Left ventricle myocardium inferior (tissue), 1 donor: ENCODE measurements around the gene BRINP2. TPM values are rescaled to one million over a fixed set of nuclear protein-coding genes. Genes with fewer than 3 reads are reported as not detected.

Source experiments
- DNase-seq: peaks from one replicate; pipeline ENCODE4 v3.0.0-alpha.2; 2020
- H3K27ac ChIP-seq: fragments of 200-600 bp; replicated peaks from 2 replicates; pipeline ENCODE4 v1.8.0; 2021
- H3K27me3 ChIP-seq: fragments of 200-600 bp; 2 replicates; pipeline ENCODE4 v1.8.0; 2021; ENCODE audit warnings: low read depth
- H3K36me3 ChIP-seq: fragments of 200-600 bp; 2 replicates; pipeline ENCODE4 v1.8.0; 2021
- H3K4me1 ChIP-seq: fragments of 200-600 bp; 2 replicates; pipeline ENCODE4 v1.8.0; 2021
- H3K4me3 ChIP-seq: fragments of 200-600 bp; 2 replicates; pipeline ENCODE4 v1.8.0; 2021; ENCODE audit warnings: mild to moderate bottlenecking, moderate library complexity
- H3K9me3 ChIP-seq: fragments of 200-600 bp; replicated peaks from 2 replicates; pipeline ENCODE4 v1.8.0; 2021
- CTCF ChIP-seq: fragments of 200-600 bp; IDR thresholded peaks from 2 replicates; pipeline ENCODE4 v1.8.0; 2021; ENCODE audit warnings: antibody characterized with exemption, mild to moderate bottlenecking, borderline replicate concordance
- intact Hi-C: fragments of 100-400 bp; cut with micrococcal nuclease; formaldehyde crosslinking; loops from one replicate; pipeline ENCODE4 v1.11.0; 2022
- long read RNA-seq: library from polyadenylated mRNA; unstranded; transcript quantifications from one replicate; pipeline ENCODE4 v2.0.0, GENCODE V29; 2021
- total RNA-seq: library from RNA; stranded (reverse); fragmentation: NEBNext Ultra II Directional; extraction: Animal tissue kit (Norgen Biotek cat#: 25700); gene quantifications from one replicate; pipeline ENCODE4 v1.2.1, GENCODE V29; 2021
- donor health status: DM: no; HTN: yes; CAD: no; lungs with severe emphysema.

Gene BRINP2
- total RNA-seq: 0.66 TPM
- long read RNA-seq, partial matches to known transcripts: 0 of 2 reads
- long read RNA-seq, other reads (novel, unspliced or antisense): 2 of 2 reads

GRCh38 chr1:177170756-177171535 is at the start of gene BRINP2:
TSS of gene BRINP2 (plus strand) at chr1:177170958. CDS start at chr1:177229877, 58,919 bp downstream.
- peaks cover 97% of the 10 kb centered on the region for H3K27me3 ChIP-seq
- no peak for TF ChIP-seq CTCF
- H3K4me3 ChIP-seq: peak within 1 kb of the TSS; percentile 68
- no peaks in the 10 kb centered on the region for H3K9me3 ChIP-seq
- DNase-seq: peak; percentile 47
- no peak within 1 kb of the TSS for H3K27ac ChIP-seq
- H3K4me1 ChIP-seq: peaks cover 12% of the 10 kb centered on the region
- intact Hi-C loops: no loop called here
- no peaks in the 10 kb centered on the region for H3K36me3 ChIP-seq

- no peak for DNase-seq
- Histone ChIP-seq H3K4me1 (no peaks in the 10 kb centered on the region), H3K9me3 (no peaks in the 10 kb centered on the region), H3K4me3 (no peak overlapping the region), H3K27ac (no peak overlapping the region), H3K27me3 (peaks cover 16% of the 10 kb centered on the region), H3K36me3 (no peaks in the 10 kb centered on the region)
- TF ChIP-seq CTCF: no peak
- intact Hi-C loops: no loop called here
Measured at GRCh38 chr1:177122461-177123251, 48.1 kb upstream of the BRINP2 start.

- intact Hi-C loops: no loop called here
Measured at GRCh38 chr1:177124577-177125278, 46.0 kb upstream of the BRINP2 start.

GRCh38 chr1:177126267-177126666 is 44.5 kb upstream of the BRINP2 start:
- no peak for DNase-seq
- intact Hi-C loops: no loop called here
- Histone ChIP-seq H3K27ac (no peak overlapping the region), H3K9me3 (no peaks in the 10 kb centered on the region), H3K27me3 (no peaks in the 10 kb centered on the region), H3K4me1 (no peaks in the 10 kb centered on the region), H3K36me3 (no peaks in the 10 kb centered on the region), H3K4me3 (no peak overlapping the region)
- no peak for TF ChIP-seq CTCF

More at GRCh38 chr1:177124577-177125278, 46.0 kb upstream of the BRINP2 start:
- Histone ChIP-seq H3K36me3 (no peaks in the 10 kb centered on the region), H3K27ac (no peak overlapping the region), H3K4me1 (no peaks in the 10 kb centered on the region), H3K4me3 (no peak overlapping the region), H3K9me3 (no peaks in the 10 kb centered on the region), H3K27me3 (peaks cover 6% of the 10 kb centered on the region)
- no peak for TF ChIP-seq CTCF
- no peak for DNase-seq

GRCh38 chr1:177128665-177129281 is 42.0 kb upstream of the BRINP2 start:
- DNase-seq: no peak
- Histone ChIP-seq H3K27me3 (no peaks in the 10 kb centered on the region), H3K4me3 (no peak overlapping the region), H3K27ac (no peak overlapping the region), H3K36me3 (no peaks in the 10 kb centered on the region), H3K9me3 (no peaks in the 10 kb centered on the region), H3K4me1 (no peaks in the 10 kb centered on the region)
- no peak for TF ChIP-seq CTCF
- intact Hi-C loops: no loop called here
